Smooth muscle cell (in vitro differentiated cells): ENCODE results near the gene POLN. TPM values are rescaled to one million over a fixed set of nuclear protein-coding genes. Genes with fewer than 3 reads are reported as not detected.

ENCODE experiments used
- DNase-seq: peaks from one replicate; lab custom pipeline; 2025; ENCODE audit not compliant: unreplicated experiment; lab: John Stamatoyannopoulos, UW
- H2AFZ ChIP-seq: fragments of 200-600 bp; sonication (generic); 2 replicates; pipeline ENCODE4 v1.6.0; 2016; ENCODE audit warnings: antibody characterized with exemption, low read depth, mild to moderate bottlenecking
- H3F3A ChIP-seq: fragments of 200-600 bp; sonication (generic); 2 replicates; pipeline ENCODE4 v1.6.0; 2017; ENCODE audit warnings: antibody characterized with exemption, low read depth
- H3K27ac ChIP-seq: fragments of 200-600 bp; sonication (generic); 2 replicates; pipeline ENCODE4 v1.5.1; 2016; ENCODE audit warnings: low read depth, mild to moderate bottlenecking
- H3K27me3 ChIP-seq: fragments of 200-600 bp; sonication (generic); 2 replicates; pipeline ENCODE4 v1.6.1; 2016; ENCODE audit warnings: low read depth, mild to moderate bottlenecking
- H3K36me3 ChIP-seq: fragments of 200-600 bp; sonication (generic); 2 replicates; pipeline ENCODE4 v1.5.1; 2016; ENCODE audit warnings: low read depth
- H3K4me1 ChIP-seq: fragments of 200-600 bp; sonication (generic); 2 replicates; pipeline ENCODE4 v1.5.1; 2016; ENCODE audit warnings: low read depth
- H3K4me2 ChIP-seq: fragments of 200-600 bp; sonication (generic); 2 replicates; pipeline ENCODE4 v1.6.0; 2016; ENCODE audit warnings: mild to moderate bottlenecking
- H3K4me3 ChIP-seq: fragments of 200-600 bp; sonication (generic); 2 replicates; pipeline ENCODE4 v1.5.1; 2016; ENCODE audit warnings: mild to moderate bottlenecking
- H3K79me2 ChIP-seq: fragments of 200-600 bp; sonication (generic); 2 replicates; pipeline ENCODE4 v1.6.0; 2016; ENCODE audit warnings: low read depth, mild to moderate bottlenecking
- H3K9ac ChIP-seq: fragments of 200-600 bp; sonication (generic); 2 replicates; pipeline ENCODE4 v1.6.0; 2016; ENCODE audit warnings: low read depth
- H3K9me3 ChIP-seq: fragments of 200-600 bp; sonication (generic); replicated peaks from 2 replicates; pipeline ENCODE4 v1.5.1; 2016; ENCODE audit warnings: low read depth
- H4K20me1 ChIP-seq: fragments of 200-600 bp; sonication (generic); 2 replicates; pipeline ENCODE4 v1.6.0; 2016; ENCODE audit warnings: low read depth
- WGBS: methylation state at CpG from one replicate; pipeline ENCODE4 v1.1.7; 2016; ENCODE audit warnings: low lambda C conversion rate; 5-methylcytosine and 5-hydroxymethylcytosine counted together
- polyA plus RNA-seq: library from polyadenylated mRNA; unstranded; fragments of >200 nt; fragmentation: Nextera tagmentation; extraction: Ambion mirVana; gene quantifications from 2 replicates; pipeline ENCODE4 v1.2.1, GENCODE V29; 2016
- total RNA-seq: library from RNA; depleted of rRNA; stranded (reverse); fragments of >200 nt; gene quantifications from 2 replicates; pipeline ENCODE4 v1.2.3, GENCODE V29; 2014
- TF ChIP-seq, protein P1 (sequence below): fragments of 200-600 bp; sonication (generic); IDR thresholded peaks from 2 replicates; pipeline ENCODE4 v1.5.1; 2017; ENCODE audit warnings: borderline replicate concordance, mild to moderate bottlenecking, antibody characterized with exemption; ENCODE audit not compliant: insufficient read depth, poor library complexity, severe bottlenecking

Gene POLN
- total RNA-seq (0.63 and 3.0 TPM in 2 replicates), polyA plus RNA-seq (0.35 and 2.0 TPM in 2 replicates)

DNA sequence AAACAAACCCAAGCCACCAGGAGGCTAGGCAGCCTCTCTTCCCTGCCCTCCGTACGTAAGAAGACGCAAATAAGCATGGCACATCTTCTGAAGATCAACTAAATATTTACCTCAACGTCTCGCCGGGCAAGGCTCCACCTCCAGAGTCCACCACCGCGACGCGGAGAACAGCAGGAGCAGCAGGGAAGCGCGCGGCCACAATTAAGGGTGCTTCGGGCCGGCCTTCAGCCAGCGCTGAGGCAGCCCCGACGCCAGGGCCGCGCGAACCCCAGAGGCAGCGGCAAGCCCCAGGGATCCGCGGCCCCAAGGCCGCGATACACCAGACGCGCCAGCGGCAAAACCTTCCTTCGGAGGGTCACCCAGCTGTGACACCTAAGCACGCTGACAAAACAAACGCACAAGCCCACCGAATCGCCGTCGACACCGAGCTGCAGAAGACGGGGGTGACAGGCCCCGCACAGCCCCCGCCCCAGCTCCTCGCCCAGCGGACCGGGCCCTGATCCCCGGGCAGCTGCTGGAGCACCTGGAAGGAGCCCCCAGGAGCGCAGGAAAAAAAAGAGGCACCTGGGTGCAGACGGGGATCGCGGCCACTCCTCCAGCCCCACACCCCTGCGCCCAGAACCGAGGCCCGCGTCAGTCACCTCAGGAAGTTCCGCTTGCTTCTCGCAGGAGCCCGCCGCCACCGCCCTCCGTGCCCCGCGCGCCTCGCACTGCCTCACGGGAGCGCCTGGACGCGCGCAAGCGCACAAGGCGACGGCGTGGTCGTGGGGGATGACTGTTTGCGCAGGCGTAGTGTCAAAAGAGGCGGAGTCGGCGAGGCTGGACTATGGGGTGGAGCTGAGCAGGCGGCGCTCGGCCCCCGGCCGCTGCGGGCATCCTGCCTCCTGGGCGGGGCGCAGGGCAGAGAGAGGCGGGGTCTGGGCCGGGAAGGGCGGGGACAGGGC lies at the start of gene POLN, which contains the start of gene HAUS3:
POLN (minus strand) TSS at position 712 of the 944 bp plus-strand sequence. CDS start 12,890 bp downstream, outside the sequence.
HAUS3 (minus strand) TSS at position 712 of the 944 bp plus-strand sequence. CDS start 1,175 bp downstream, outside the sequence.
- Histone ChIP-seq H3K9me3 (no peaks in the 10 kb centered on the region), H3K4me2 (peak within 1 kb of the TSS; percentile 96), H3K36me3 (no peaks in the 10 kb centered on the region), H2AFZ (peak within 1 kb of the TSS; percentile 56), H3K27me3 (no peaks in the 10 kb centered on the region), H3K9ac (peak within 1 kb of the TSS; percentile 80), H3F3A (peaks cover 11% of the 10 kb centered on the region), H3K27ac (peak within 1 kb of the TSS; percentile 48), H3K79me2 (peaks cover 43% of the 10 kb centered on the region), H4K20me1 (peaks cover 34% of the 10 kb centered on the region), H3K4me3 (peak within 1 kb of the TSS; percentile 78), H3K4me1 (peaks cover 25% of the 10 kb centered on the region)
- peak; percentile 94 for DNase-seq
- under 1% methylated on average over 77 of the region's 88 CpGs for WGBS
- TF ChIP-seq, protein P1, sequence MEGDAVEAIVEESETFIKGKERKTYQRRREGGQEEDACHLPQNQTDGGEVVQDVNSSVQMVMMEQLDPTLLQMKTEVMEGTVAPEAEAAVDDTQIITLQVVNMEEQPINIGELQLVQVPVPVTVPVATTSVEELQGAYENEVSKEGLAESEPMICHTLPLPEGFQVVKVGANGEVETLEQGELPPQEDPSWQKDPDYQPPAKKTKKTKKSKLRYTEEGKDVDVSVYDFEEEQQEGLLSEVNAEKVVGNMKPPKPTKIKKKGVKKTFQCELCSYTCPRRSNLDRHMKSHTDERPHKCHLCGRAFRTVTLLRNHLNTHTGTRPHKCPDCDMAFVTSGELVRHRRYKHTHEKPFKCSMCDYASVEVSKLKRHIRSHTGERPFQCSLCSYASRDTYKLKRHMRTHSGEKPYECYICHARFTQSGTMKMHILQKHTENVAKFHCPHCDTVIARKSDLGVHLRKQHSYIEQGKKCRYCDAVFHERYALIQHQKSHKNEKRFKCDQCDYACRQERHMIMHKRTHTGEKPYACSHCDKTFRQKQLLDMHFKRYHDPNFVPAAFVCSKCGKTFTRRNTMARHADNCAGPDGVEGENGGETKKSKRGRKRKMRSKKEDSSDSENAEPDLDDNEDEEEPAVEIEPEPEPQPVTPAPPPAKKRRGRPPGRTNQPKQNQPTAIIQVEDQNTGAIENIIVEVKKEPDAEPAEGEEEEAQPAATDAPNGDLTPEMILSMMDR, result no peak

DNA sequence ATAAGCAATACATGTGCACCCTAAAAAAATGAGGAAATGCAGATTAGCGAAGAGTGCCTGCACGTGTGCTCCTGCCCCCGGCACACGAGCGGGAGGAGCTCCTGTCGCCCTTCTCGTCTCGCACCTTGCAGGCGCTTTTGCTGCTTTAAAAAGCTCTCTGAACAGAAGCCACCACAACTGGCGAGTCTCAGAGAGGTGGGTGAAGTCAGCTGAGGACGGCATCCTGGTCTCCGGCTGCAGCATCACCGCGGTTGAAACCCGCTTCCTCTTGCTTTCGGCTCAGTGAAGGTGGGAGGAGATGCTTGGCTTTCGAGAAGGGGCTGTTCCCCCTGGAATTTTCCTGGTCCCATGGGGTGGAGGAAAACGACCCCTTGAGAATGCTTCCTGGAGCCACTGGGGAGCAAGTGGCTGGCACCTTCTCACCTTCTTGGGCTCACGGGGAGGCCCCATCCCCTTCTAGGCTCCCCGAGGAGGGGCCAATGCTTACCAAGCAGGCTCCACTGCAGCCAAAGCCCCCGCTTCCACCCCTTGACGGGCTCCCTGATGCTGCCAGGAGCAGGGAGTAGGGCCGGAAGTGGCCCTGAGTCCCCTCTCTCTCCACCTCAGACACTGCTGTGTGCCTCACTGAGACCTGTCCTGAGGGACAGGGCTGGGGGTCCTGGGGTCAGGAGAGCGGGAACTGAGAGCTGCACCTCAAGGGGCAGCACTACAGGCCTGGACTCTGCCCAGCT lies 49.2 kb upstream of the POLN start:
- H3K27me3 ChIP-seq, result no peaks in the 10 kb centered on the region
- WGBS, result 86% methylated on average over 24 of the region's 24 CpGs
- H3K9me3 ChIP-seq, result no peaks in the 10 kb centered on the region
- no peak overlapping the region for H2AFZ ChIP-seq
- H4K20me1 ChIP-seq, result no peaks in the 10 kb centered on the region
- TF ChIP-seq, protein P1, result no peak
- no peak overlapping the region for H3K9ac ChIP-seq
- H3F3A ChIP-seq, result no peaks in the 10 kb centered on the region
- H3K27ac ChIP-seq, result no peak overlapping the region
- peaks cover 8% of the 10 kb centered on the region for H3K4me1 ChIP-seq
- H3K4me2 ChIP-seq, result no peak overlapping the region
- H3K79me2 ChIP-seq, result no peaks in the 10 kb centered on the region
- H3K36me3 ChIP-seq, result no peaks in the 10 kb centered on the region
- DNase-seq, result no peak
- no peak overlapping the region for H3K4me3 ChIP-seq

DNA sequence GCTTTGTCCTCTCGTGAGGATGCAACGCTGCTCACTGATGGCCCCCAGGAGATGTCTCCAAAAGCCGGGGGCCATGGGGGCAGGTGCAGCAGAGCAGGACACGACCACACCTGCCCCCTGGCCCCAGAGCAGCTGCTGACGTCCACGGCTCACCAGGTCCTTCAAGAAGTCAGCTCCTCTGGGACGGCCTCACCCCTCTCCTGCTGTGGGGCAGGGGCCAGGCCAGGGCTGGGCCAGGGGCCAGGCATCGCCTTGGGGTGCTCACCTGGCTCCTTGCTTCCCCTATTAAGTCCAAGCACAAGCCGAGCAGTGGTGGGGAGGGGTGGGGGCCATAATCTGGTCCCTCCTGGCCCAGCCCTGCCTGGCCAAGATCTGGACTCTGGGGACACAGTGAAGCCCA lies 48.6 kb upstream of the POLN start:
- TF ChIP-seq, protein P1, result no peak
- H3K4me3 ChIP-seq, result no peak overlapping the region
- no peaks in the 10 kb centered on the region for H4K20me1 ChIP-seq
- H3K4me1 ChIP-seq, result peaks cover 8% of the 10 kb centered on the region
- H3K9me3 ChIP-seq, result no peaks in the 10 kb centered on the region
- H2AFZ ChIP-seq, result no peak overlapping the region
- H3K4me2 ChIP-seq, result no peak overlapping the region
- H3K27me3 ChIP-seq, result no peaks in the 10 kb centered on the region
- H3K27ac ChIP-seq, result no peak overlapping the region
- H3K36me3 ChIP-seq, result no peaks in the 10 kb centered on the region
- WGBS, result 95% methylated on average over 9 of the region's 9 CpGs
- H3F3A ChIP-seq, result no peaks in the 10 kb centered on the region
- no peaks in the 10 kb centered on the region for H3K79me2 ChIP-seq
- H3K9ac ChIP-seq, result no peak overlapping the region
- no peak for DNase-seq
